Fibroblast of mammary gland (primary cell): ENCODE data around the gene ZXDC.

Experiments used
- DNase-seq: peaks from one replicate; pipeline ENCODE4 v3.0.0-alpha.2; 2010; ENCODE audit warnings: low read depth
- H3K4me3 ChIP-seq: 2 replicates; pipeline ENCODE4 v1.5.1; 2011; ENCODE audit warnings: low read depth, mild to moderate bottlenecking, low read length, moderate library complexity; ENCODE audit not compliant: control insufficient read depth
- TF ChIP-seq, protein P1 (sequence below): conservative IDR thresholded peaks from 2 replicates; pipeline ENCODE4 v1.5.1; 2011; ENCODE audit warnings: low read depth, low read length, inconsistent platforms; ENCODE audit not compliant: control insufficient read depth, insufficient read depth

ZXDC gene

DNA sequence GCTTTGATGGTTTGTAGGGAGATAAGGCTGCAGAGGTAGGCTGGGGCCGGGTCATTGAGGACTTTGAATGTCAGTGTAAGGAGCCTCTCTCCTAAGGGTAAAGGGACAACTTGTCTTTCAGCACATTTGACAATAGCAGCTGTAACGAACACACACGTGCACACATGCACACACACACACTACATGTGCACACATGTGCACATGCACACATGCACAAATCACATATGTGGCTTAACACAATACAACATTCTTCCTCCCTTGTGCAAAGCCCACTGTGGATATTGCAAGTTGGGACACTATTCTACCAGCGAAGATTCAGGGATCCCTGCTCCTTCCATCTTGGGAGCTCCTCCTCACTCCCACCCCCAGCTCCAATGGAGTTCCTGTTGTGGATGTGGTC is 82.1 kb downstream of the ZXDC start:
- no peak overlapping the region for H3K4me3 ChIP-seq
- DNase-seq, result no peak
- TF ChIP-seq, protein P1, sequence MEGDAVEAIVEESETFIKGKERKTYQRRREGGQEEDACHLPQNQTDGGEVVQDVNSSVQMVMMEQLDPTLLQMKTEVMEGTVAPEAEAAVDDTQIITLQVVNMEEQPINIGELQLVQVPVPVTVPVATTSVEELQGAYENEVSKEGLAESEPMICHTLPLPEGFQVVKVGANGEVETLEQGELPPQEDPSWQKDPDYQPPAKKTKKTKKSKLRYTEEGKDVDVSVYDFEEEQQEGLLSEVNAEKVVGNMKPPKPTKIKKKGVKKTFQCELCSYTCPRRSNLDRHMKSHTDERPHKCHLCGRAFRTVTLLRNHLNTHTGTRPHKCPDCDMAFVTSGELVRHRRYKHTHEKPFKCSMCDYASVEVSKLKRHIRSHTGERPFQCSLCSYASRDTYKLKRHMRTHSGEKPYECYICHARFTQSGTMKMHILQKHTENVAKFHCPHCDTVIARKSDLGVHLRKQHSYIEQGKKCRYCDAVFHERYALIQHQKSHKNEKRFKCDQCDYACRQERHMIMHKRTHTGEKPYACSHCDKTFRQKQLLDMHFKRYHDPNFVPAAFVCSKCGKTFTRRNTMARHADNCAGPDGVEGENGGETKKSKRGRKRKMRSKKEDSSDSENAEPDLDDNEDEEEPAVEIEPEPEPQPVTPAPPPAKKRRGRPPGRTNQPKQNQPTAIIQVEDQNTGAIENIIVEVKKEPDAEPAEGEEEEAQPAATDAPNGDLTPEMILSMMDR, result no peak

DNA sequence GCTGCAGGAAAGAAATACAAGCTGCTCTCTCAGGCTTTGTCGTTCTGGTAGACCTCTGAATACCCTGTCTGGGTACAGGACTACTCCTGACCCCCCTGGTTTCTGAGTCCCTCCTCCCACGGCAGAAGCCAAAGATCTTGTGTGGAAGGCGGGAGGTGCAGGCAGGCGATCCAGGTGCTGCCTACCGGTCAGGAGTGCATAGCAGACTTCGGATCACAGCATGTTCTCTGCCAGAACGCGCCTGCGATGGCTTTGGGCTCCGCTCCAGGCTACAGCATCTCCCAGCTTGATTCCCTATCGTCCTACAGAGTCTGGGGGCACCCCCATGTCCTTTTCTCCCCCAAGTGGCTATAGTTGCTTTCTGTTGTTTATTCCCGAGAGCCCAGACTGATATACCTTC is 83.4 kb downstream of the ZXDC start:
- H3K4me3 ChIP-seq, result no peak overlapping the region
- no peak for DNase-seq
- TF ChIP-seq, protein P1, result no peak

- H3K4me3 ChIP-seq, result no peak overlapping the region
- DNase-seq, result no peak
- TF ChIP-seq, protein P1, result no peak
These were observed 84.1 kb downstream of the ZXDC start for GRCh38 chr3:126391631-126392030.

- TF ChIP-seq, protein P1, result no peak
- no peak overlapping the region for H3K4me3 ChIP-seq
- no peak for DNase-seq
These were observed 84.9 kb downstream of the ZXDC start for GRCh38 chr3:126390751-126391150.

- TF ChIP-seq, protein P1, result no peak
- no peak for DNase-seq
- no peak overlapping the region for H3K4me3 ChIP-seq
These were observed 85.5 kb downstream of the ZXDC start for GRCh38 chr3:126390201-126390600.

GRCh38 chr3:126389794-126390146 is 85.9 kb downstream of the ZXDC start:
- TF ChIP-seq, protein P1, result no peak
- H3K4me3 ChIP-seq, result no peak overlapping the region

GRCh38 chr3:126389112-126389793 is 86.4 kb downstream of the ZXDC start:
- peak; percentile 88 for DNase-seq
- peak overlapping the region; percentile 45 for H3K4me3 ChIP-seq
- TF ChIP-seq, protein P1, result no peak

More at GRCh38 chr3:126389794-126390146, 85.9 kb downstream of the ZXDC start:
- no peak for DNase-seq
